Stimulated activated effector memory CD8-positive, alpha-beta T cell treated with anti-CD3 and anti-CD28 coated beads, Interleukin-12 subunit alpha, Interleukin-12 subunit beta, amount 100 ng/mL, for 72 hours (primary cell): ENCODE data around the gene LRRC14B.
"Not testable (repeated sequence)": the region's sequence is repeated elsewhere in the genome, so short reads cannot be mapped to it uniquely, and the experiment has no call there.

Source experiments
- ATAC-seq: fragments of 150-1000 bp; cut with Tn5 transposase; 2 replicates; pipeline ENCODE4 v1.10.0; 2021
- DNase-seq, 2 donors: peaks; one replicate each; pipeline ENCODE4 v3.0.0; 2021 to 2022; ENCODE audit warnings: low spot score in 2 of 2
- H3K27ac Mint-ChIP-seq: one replicate; pipeline ENCODE4 v1.8.0; 2022; ENCODE audit warnings: mild to moderate bottlenecking, mixed read lengths
- H3K36me3 Mint-ChIP-seq: one replicate; pipeline ENCODE4 v1.8.0; 2022; ENCODE audit warnings: mild to moderate bottlenecking, mixed read lengths
- H3K4me1 Mint-ChIP-seq: one replicate; pipeline ENCODE4 v1.8.0; 2022; ENCODE audit warnings: mixed read lengths
- H3K4me3 Mint-ChIP-seq: one replicate; pipeline ENCODE4 v1.8.0; 2022; ENCODE audit warnings: mild to moderate bottlenecking, mixed read lengths
- H3K9me3 Mint-ChIP-seq: one replicate; pipeline ENCODE4 v1.8.0; 2022; ENCODE audit warnings: mixed read lengths

The LRRC14B gene

GRCh38 chr5:190366-191035 lies 794 bp upstream of the LRRC14B start:
- no peak overlapping the region for H3K4me3 Mint-ChIP-seq
- no peaks in the 10 kb centered on the region for H3K36me3 Mint-ChIP-seq
- ATAC-seq (no peak), DNase-seq (no peak)
- H3K4me1 Mint-ChIP-seq, result peaks cover 14% of the 10 kb centered on the region
- H3K27ac Mint-ChIP-seq, result no peak overlapping the region
- H3K9me3 Mint-ChIP-seq, result no peaks in the 10 kb centered on the region

- H3K4me1 Mint-ChIP-seq, result peaks cover 17% of the 10 kb centered on the region
- no peak overlapping the region for H3K4me3 Mint-ChIP-seq
- H3K9me3 Mint-ChIP-seq, result no peaks in the 10 kb centered on the region
- DNase-seq (no peak), ATAC-seq (no peak)
- no peak overlapping the region for H3K27ac Mint-ChIP-seq
- no peaks in the 10 kb centered on the region for H3K36me3 Mint-ChIP-seq
Observed at GRCh38 chr5:191949-192690, 825 bp downstream of the LRRC14B start.

- Mint-ChIP-seq H3K4me1 (peaks cover 17% of the 10 kb centered on the region), H3K9me3 (no peaks in the 10 kb centered on the region), H3K27ac (no peak overlapping the region), H3K36me3 (no peaks in the 10 kb centered on the region), H3K4me3 (no peak overlapping the region)
- no peak for ATAC-seq
- DNase-seq, result no peak
Observed at GRCh38 chr5:192691-192969, 1.3 kb downstream of the LRRC14B start.

GRCh38 chr5:192970-193831 lies 1.9 kb downstream of the LRRC14B start:
- Mint-ChIP-seq H3K4me3 (no peak overlapping the region), H3K9me3 (no peaks in the 10 kb centered on the region), H3K36me3 (no peaks in the 10 kb centered on the region), H3K27ac (no peak overlapping the region), H3K4me1 (peaks cover 17% of the 10 kb centered on the region)
- ATAC-seq (no peak), DNase-seq (no peak)

- Mint-ChIP-seq H3K27ac (no peak overlapping the region), H3K4me3 (no peak overlapping the region), H3K9me3 (no peaks in the 10 kb centered on the region), H3K4me1 (peaks cover 8% of the 10 kb centered on the region), H3K36me3 (no peaks in the 10 kb centered on the region)
- no peak for ATAC-seq
- no peak for DNase-seq
Observed at GRCh38 chr5:194102-194501, 2.8 kb downstream of the LRRC14B start.

- no peak overlapping the region for H3K4me3 Mint-ChIP-seq
- peaks cover 7% of the 10 kb centered on the region for H3K4me1 Mint-ChIP-seq
- no peaks in the 10 kb centered on the region for H3K36me3 Mint-ChIP-seq
- DNase-seq (no peak), ATAC-seq (no peak)
- H3K9me3 Mint-ChIP-seq, result no peaks in the 10 kb centered on the region
- H3K27ac Mint-ChIP-seq, result no peak overlapping the region
Observed at GRCh38 chr5:194603-195209, 3.4 kb downstream of the LRRC14B start.

GRCh38 chr5:195401-196160 lies 4.3 kb downstream of the LRRC14B start:
- Mint-ChIP-seq H3K4me3 (no peak overlapping the region), H3K27ac (peak overlapping the region; percentile 58), H3K4me1 (peaks cover 7% of the 10 kb centered on the region), H3K36me3 (no peaks in the 10 kb centered on the region), H3K9me3 (no peaks in the 10 kb centered on the region)
- ATAC-seq, result peak; percentile 23
- DNase-seq, result no peak

- H3K4me1 Mint-ChIP-seq, result peaks cover 7% of the 10 kb centered on the region
- no peak for DNase-seq
- ATAC-seq, result peak; percentile 33
- H3K27ac Mint-ChIP-seq, result no peak overlapping the region
- H3K4me3 Mint-ChIP-seq, result no peak overlapping the region
- H3K9me3 Mint-ChIP-seq, result no peaks in the 10 kb centered on the region
- no peaks in the 10 kb centered on the region for H3K36me3 Mint-ChIP-seq
Observed at GRCh38 chr5:196350-196749, 5.1 kb downstream of the LRRC14B start.

- ATAC-seq, H3K36me3 Mint-ChIP-seq, H3K4me3 Mint-ChIP-seq, H3K9me3 Mint-ChIP-seq, DNase-seq, H3K4me1 Mint-ChIP-seq, H3K27ac Mint-ChIP-seq: not testable (repeated sequence)
Observed at GRCh38 chr5:197031-197430, 5.7 kb downstream of the LRRC14B start.

- ATAC-seq, result no peak
Observed at GRCh38 chr5:197892-198489, 6.7 kb downstream of the LRRC14B start.

GRCh38 chr5:198516-199196 lies 7.4 kb downstream of the LRRC14B start:
- Mint-ChIP-seq H3K4me3 (no peak overlapping the region), H3K27ac (no peak overlapping the region), H3K9me3 (no peaks in the 10 kb centered on the region), H3K36me3 (peaks cover under 1% of the 10 kb centered on the region), H3K4me1 (peaks cover 12% of the 10 kb centered on the region)
- ATAC-seq, result no peak
- DNase-seq, result no peak

More at GRCh38 chr5:197892-198489, 6.7 kb downstream of the LRRC14B start:
- no peak for DNase-seq
- Mint-ChIP-seq H3K4me1 (peaks cover 12% of the 10 kb centered on the region), H3K9me3 (no peaks in the 10 kb centered on the region), H3K4me3 (no peak overlapping the region), H3K36me3 (no peaks in the 10 kb centered on the region), H3K27ac (no peak overlapping the region)

GRCh38 chr5:199197-199949 lies 8.1 kb downstream of the LRRC14B start:
- ATAC-seq, result no peak
- no peaks in the 10 kb centered on the region for H3K9me3 Mint-ChIP-seq
- DNase-seq, result no peak

GRCh38 chr5:199950-200645 lies 8.8 kb downstream of the LRRC14B start:
- H3K4me1 Mint-ChIP-seq, result peaks cover 11% of the 10 kb centered on the region
- H3K27ac Mint-ChIP-seq, result no peak overlapping the region
- ATAC-seq (no peak), DNase-seq (no peak)
- no peak overlapping the region for H3K4me3 Mint-ChIP-seq
- no peaks in the 10 kb centered on the region for H3K9me3 Mint-ChIP-seq
- peaks cover 15% of the 10 kb centered on the region for H3K36me3 Mint-ChIP-seq

More at GRCh38 chr5:199197-199949, 8.1 kb downstream of the LRRC14B start:
- H3K4me1 Mint-ChIP-seq, result peaks cover 12% of the 10 kb centered on the region
- no peak overlapping the region for H3K4me3 Mint-ChIP-seq
- peaks cover 7% of the 10 kb centered on the region for H3K36me3 Mint-ChIP-seq
- no peak overlapping the region for H3K27ac Mint-ChIP-seq
